Measurements from ENCODE around the gene TRABD2B. TPM values are rescaled to one million over a fixed set of nuclear protein-coding genes. Genes with fewer than 3 reads are reported as not detected.

The TRABD2B gene
- total RNA-seq, 1 experiment from 2014 or later, result not detected

DNA sequence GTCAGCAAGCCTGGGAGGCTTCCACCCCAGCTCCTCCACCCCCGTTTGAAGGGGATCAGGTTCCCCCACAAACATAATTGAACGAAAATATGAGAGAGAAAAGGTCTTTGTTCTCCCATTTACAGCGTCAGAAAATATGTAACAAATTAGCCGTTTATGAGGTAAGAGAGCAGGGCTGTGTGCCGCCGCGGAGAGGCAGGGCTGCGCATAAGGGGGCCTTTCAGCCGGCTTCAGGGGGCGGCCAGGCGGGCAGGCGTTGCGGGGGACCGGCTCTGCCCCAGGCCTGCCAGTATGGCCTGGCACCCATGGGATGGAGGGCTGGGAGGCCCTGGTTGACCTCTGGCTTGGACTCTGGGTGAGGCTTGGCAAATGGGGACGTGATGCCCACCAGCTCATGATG lies 179.3 kb downstream of the TRABD2B start:
- Histone ChIP-seq H3K36me3 (ENCODE audit: insufficient read depth, low read length, poor library complexity, severe bottlenecking) (no peaks in the 10 kb centered on the region), H3K9me3 (ENCODE audit: low read depth, low read length, poor library complexity, severe bottlenecking) (no peaks in the 10 kb centered on the region), H3K27me3 (replicated peaks; ENCODE audit: insufficient read depth, low read depth, low read length, poor library complexity) (no peaks in the 10 kb centered on the region), H3K4me3 (ENCODE audit: low read depth, low read length, poor library complexity, severe bottlenecking) (no peak overlapping the region), H3K27ac (ENCODE audit: low read depth, low read length, poor library complexity, severe bottlenecking) (no peak overlapping the region), H3K4me1 (ENCODE audit: insufficient read depth, low read length, poor library complexity, severe bottlenecking) (no peaks in the 10 kb centered on the region)
- POLR2A ChIA-PET (ENCODE audit: low non-redundant PET), result no interaction called here
- CTCF ChIA-PET, result no interaction called here
- intact Hi-C loops (cut with micrococcal nuclease; ENCODE audit: unreplicated experiment), result no loop called here
- TF ChIP-seq EZH2 (IDR thresholded peaks at IDR 0.05; ENCODE audit: borderline replicate concordance, low read depth, low read length, poor library complexity, severe bottlenecking), result no peak
- TF ChIP-seq CTCF (conservative IDR thresholded peaks at IDR 0.05; ENCODE audit: low read depth, low read length), result no peak
- no TSS peak for BruUV-seq (replicated peaks)
- DNase-seq (ENCODE audit: low spot score), result no peak

GRCh38 chr1:47816325-47817071 lies 180.7 kb downstream of the TRABD2B start:
- ChIA-PET CTCF (no interaction called here), POLR2A (ENCODE audit: low non-redundant PET) (no interaction called here)
- H3K9me3 ChIP-seq (ENCODE audit: low read depth, low read length, poor library complexity, severe bottlenecking), result no peaks in the 10 kb centered on the region
- intact Hi-C loops (cut with micrococcal nuclease; ENCODE audit: unreplicated experiment), result no loop called here
- no peak for TF ChIP-seq CTCF (conservative IDR thresholded peaks at IDR 0.05; ENCODE audit: low read depth, low read length)
- no peak for TF ChIP-seq EZH2 (IDR thresholded peaks at IDR 0.05; ENCODE audit: borderline replicate concordance, low read depth, low read length, poor library complexity, severe bottlenecking)
- H3K27me3 ChIP-seq (replicated peaks; ENCODE audit: insufficient read depth, low read depth, low read length, poor library complexity), result no peaks in the 10 kb centered on the region
- no peak overlapping the region for H3K4me3 ChIP-seq (ENCODE audit: low read depth, low read length, poor library complexity, severe bottlenecking)
- H3K4me1 ChIP-seq (ENCODE audit: insufficient read depth, low read length, poor library complexity, severe bottlenecking), result no peaks in the 10 kb centered on the region
- H3K36me3 ChIP-seq (ENCODE audit: insufficient read depth, low read length, poor library complexity, severe bottlenecking), result no peaks in the 10 kb centered on the region
- no peak overlapping the region for H3K27ac ChIP-seq (ENCODE audit: low read depth, low read length, poor library complexity, severe bottlenecking)
- DNase-seq (ENCODE audit: low spot score), result no peak
- no TSS peak for BruUV-seq (replicated peaks)

- no peaks in the 10 kb centered on the region for H3K4me1 ChIP-seq (ENCODE audit: insufficient read depth, low read length, poor library complexity, severe bottlenecking)
- BruUV-seq (replicated peaks), result no TSS peak
- H3K9me3 ChIP-seq (ENCODE audit: low read depth, low read length, poor library complexity, severe bottlenecking), result no peaks in the 10 kb centered on the region
- ChIA-PET POLR2A (ENCODE audit: low non-redundant PET) (interaction anchor here (0.6 kb wide), 1 partner anchor 104 kb away, joined by 4 read pairs; no protein-coding TSS in a partner anchor), CTCF (no interaction called here)
- H3K27me3 ChIP-seq (replicated peaks; ENCODE audit: insufficient read depth, low read depth, low read length, poor library complexity), result no peaks in the 10 kb centered on the region
- H3K27ac ChIP-seq (ENCODE audit: low read depth, low read length, poor library complexity, severe bottlenecking), result no peak overlapping the region
- no peak overlapping the region for H3K4me3 ChIP-seq (ENCODE audit: low read depth, low read length, poor library complexity, severe bottlenecking)
- TF ChIP-seq EZH2 (IDR thresholded peaks at IDR 0.05; ENCODE audit: borderline replicate concordance, low read depth, low read length, poor library complexity, severe bottlenecking) (no peak), CTCF (conservative IDR thresholded peaks at IDR 0.05; ENCODE audit: low read depth, low read length) (no peak)
- intact Hi-C loops (cut with micrococcal nuclease; ENCODE audit: unreplicated experiment), result no loop called here
- DNase-seq (ENCODE audit: low spot score), result no peak
- no peaks in the 10 kb centered on the region for H3K36me3 ChIP-seq (ENCODE audit: insufficient read depth, low read length, poor library complexity, severe bottlenecking)
Measured at GRCh38 chr1:47814612-47815395, 182.4 kb downstream of the TRABD2B start.

All from A673 (cell line).